SK-N-SH treated with all-trans-retinoic acid at 6 μM for 48 hours (cell line): ENCODE measurements around the gene WWP2.
A peak's percentile ranks its signal among the peaks of the same experiment; 100 is the strongest.

ENCODE experiments used
- ATAC-seq: fragments of 200-7000 bp; cut with Tn5 transposase; 3 replicates; pipeline ENCODE4 v1.9.1; 2020; ENCODE audit warnings: mild to moderate bottlenecking, moderate library complexity
- ARNTL ChIP-seq: fragments of 450-650 bp; formaldehyde crosslinking; IDR thresholded peaks from 2 replicates; pipeline ENCODE4 v1.5.0; 2020; ENCODE audit warnings: low read depth, mild to moderate bottlenecking, moderate library complexity, borderline replicate concordance
- BACH2 ChIP-seq: fragments of 250-450 bp; sonication (Bioruptor Pico); IDR thresholded peaks from 2 replicates; pipeline ENCODE4 v1.9.0; 2021; ENCODE audit warnings: mild to moderate bottlenecking, borderline replicate concordance
- CSDC2 ChIP-seq: fragments of 250-450 bp; sonication (Bioruptor Pico); IDR thresholded peaks from 2 replicates; pipeline ENCODE4 v1.5.0; 2020; ENCODE audit warnings: mild to moderate bottlenecking, moderate library complexity
- ESRRG ChIP-seq: fragments of 250-450 bp; sonication (Bioruptor Pico); IDR thresholded peaks from 2 replicates; pipeline ENCODE4 v1.6.1; 2021; ENCODE audit warnings: mild to moderate bottlenecking
- ISL1 ChIP-seq: fragments of 250-450 bp; sonication (Bioruptor Pico); IDR thresholded peaks from 2 replicates; pipeline ENCODE4 v2.1.2; 2022; ENCODE audit warnings: mild to moderate bottlenecking, moderate library complexity
- OSR1 ChIP-seq: fragments of 250-450 bp; sonication (Bioruptor Pico); IDR thresholded peaks from 2 replicates; pipeline ENCODE4 v1.8.0; 2022; ENCODE audit warnings: moderate library complexity, mild to moderate bottlenecking, inconsistent platforms
- PPARA ChIP-seq: fragments of 250-450 bp; sonication (Bioruptor Pico); IDR thresholded peaks from 2 replicates; pipeline ENCODE4 v1.5.0; 2020; ENCODE audit warnings: mild to moderate bottlenecking, borderline replicate concordance
- RARB ChIP-seq: fragments of 250-450 bp; sonication (Bioruptor Pico); IDR thresholded peaks from 2 replicates; pipeline ENCODE4 v1.8.0; 2021; ENCODE audit warnings: mild to moderate bottlenecking, moderate library complexity
- SNAI2 ChIP-seq: fragments of 250-450 bp; sonication (Bioruptor Pico); IDR thresholded peaks from 2 replicates; pipeline ENCODE4 v1.5.0; 2020; ENCODE audit warnings: mild to moderate bottlenecking, moderate library complexity
- TCF4 ChIP-seq: fragments of 250-450 bp; sonication (Bioruptor Pico); IDR thresholded peaks from 2 replicates; pipeline ENCODE4 v1.8.0; 2021; ENCODE audit warnings: mild to moderate bottlenecking, moderate library complexity, borderline replicate concordance
- TOX ChIP-seq: fragments of 250-450 bp; sonication (Bioruptor Pico); IDR thresholded peaks from 2 replicates; pipeline ENCODE4 v1.8.0; 2021; ENCODE audit warnings: mild to moderate bottlenecking, moderate library complexity, borderline replicate concordance
- ZC3H10 ChIP-seq: fragments of 250-450 bp; sonication (Bioruptor Pico); IDR thresholded peaks from 2 replicates; pipeline ENCODE4 v1.5.1; 2021; ENCODE audit warnings: mild to moderate bottlenecking, moderate library complexity
- ZFP3 ChIP-seq: fragments of 250-450 bp; sonication (Bioruptor Pico); IDR thresholded peaks from 2 replicates; pipeline ENCODE4 v1.5.0; 2020; ENCODE audit warnings: mild to moderate bottlenecking, moderate library complexity
- ZFP30 ChIP-seq: fragments of 450-650 bp; formaldehyde crosslinking; IDR thresholded peaks from 2 replicates; pipeline ENCODE4 v1.5.0; 2022; ENCODE audit warnings: mild to moderate bottlenecking, moderate library complexity
- ZNF70 ChIP-seq: fragments of 450-650 bp; formaldehyde crosslinking; IDR thresholded peaks from 2 replicates; pipeline ENCODE4 v1.5.0; 2020; ENCODE audit warnings: mild to moderate bottlenecking, moderate library complexity
- ZNF8 ChIP-seq: fragments of 450-650 bp; formaldehyde crosslinking; IDR thresholded peaks from 2 replicates; pipeline ENCODE4 v1.5.0; 2020; ENCODE audit warnings: mild to moderate bottlenecking, moderate library complexity
- TF ChIP-seq, protein P1 (sequence below): fragments of 250-450 bp; sonication (Bioruptor Pico); IDR thresholded peaks from 2 replicates; pipeline ENCODE4 v1.8.0; 2020; ENCODE audit warnings: mild to moderate bottlenecking, moderate library complexity, borderline replicate concordance
- TF ChIP-seq, protein P2 (sequence below): fragments of 250-450 bp; sonication (Bioruptor Pico); IDR thresholded peaks from 2 replicates; pipeline ENCODE4 v1.8.0; 2021; ENCODE audit warnings: low read depth, mild to moderate bottlenecking, moderate library complexity, borderline replicate concordance
- TF ChIP-seq, protein P3 (sequence below): fragments of 250-450 bp; sonication (Bioruptor Pico); IDR thresholded peaks from 2 replicates; pipeline ENCODE4 v1.5.0; 2020; ENCODE audit warnings: mild to moderate bottlenecking, moderate library complexity
- TF ChIP-seq, protein P4 (sequence below): fragments of 250-450 bp; sonication (Bioruptor Pico); IDR thresholded peaks from 2 replicates; pipeline ENCODE4 v1.5.1; 2020; ENCODE audit warnings: low read depth, mild to moderate bottlenecking, moderate library complexity

The WWP2 gene

DNA sequence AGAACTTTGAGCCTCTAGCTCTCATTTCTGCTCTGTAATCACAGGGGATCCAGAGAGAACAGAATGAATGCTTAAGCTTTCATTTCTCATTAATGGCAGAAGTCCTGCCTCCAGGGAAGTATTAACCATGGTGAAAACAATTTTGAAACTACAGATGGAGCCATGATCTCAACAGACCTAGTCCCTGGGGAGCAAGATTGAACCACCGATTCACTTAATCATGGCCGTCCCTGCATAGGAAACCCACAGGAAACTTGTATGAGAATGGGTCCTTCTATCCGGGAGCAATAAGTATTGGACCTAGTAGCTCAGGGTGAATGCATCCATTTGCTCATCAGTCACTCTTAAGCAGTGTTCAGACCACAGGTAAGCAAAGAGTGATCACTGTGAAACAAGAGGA is 148.8 kb downstream of the WWP2 start:
- TF ChIP-seq ARNTL = no peak
- TF ChIP-seq, protein P1, sequence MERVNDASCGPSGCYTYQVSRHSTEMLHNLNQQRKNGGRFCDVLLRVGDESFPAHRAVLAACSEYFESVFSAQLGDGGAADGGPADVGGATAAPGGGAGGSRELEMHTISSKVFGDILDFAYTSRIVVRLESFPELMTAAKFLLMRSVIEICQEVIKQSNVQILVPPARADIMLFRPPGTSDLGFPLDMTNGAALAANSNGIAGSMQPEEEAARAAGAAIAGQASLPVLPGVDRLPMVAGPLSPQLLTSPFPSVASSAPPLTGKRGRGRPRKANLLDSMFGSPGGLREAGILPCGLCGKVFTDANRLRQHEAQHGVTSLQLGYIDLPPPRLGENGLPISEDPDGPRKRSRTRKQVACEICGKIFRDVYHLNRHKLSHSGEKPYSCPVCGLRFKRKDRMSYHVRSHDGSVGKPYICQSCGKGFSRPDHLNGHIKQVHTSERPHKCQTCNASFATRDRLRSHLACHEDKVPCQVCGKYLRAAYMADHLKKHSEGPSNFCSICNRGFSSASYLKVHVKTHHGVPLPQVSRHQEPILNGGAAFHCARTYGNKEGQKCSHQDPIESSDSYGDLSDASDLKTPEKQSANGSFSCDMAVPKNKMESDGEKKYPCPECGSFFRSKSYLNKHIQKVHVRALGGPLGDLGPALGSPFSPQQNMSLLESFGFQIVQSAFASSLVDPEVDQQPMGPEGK (CRISPR knock-in tag) = no peak
- no peak for ATAC-seq

DNA sequence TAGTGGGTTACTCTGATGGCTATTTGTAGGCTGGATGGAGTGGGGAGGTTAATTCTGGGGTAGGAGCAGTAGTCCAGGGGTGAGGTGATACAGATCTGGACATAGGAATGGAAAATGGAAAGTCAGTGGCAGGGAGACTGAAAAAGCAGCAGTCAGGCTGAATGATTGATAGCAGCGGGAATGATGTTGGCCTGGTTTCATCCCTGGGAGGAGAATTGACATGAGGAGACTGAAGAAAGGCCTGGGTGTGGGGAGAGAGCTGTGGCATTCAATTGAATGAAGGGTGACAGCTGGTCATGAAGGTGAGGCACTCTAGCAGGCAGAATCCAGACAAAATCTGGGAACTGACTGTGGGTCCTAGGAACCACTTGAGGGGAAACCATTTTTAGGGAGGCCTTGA is 154.3 kb downstream of the WWP2 start:
- ATAC-seq = no peak
- no peak for TF ChIP-seq TCF4 (CRISPR knock-in tag)
- TF ChIP-seq, protein P2, sequence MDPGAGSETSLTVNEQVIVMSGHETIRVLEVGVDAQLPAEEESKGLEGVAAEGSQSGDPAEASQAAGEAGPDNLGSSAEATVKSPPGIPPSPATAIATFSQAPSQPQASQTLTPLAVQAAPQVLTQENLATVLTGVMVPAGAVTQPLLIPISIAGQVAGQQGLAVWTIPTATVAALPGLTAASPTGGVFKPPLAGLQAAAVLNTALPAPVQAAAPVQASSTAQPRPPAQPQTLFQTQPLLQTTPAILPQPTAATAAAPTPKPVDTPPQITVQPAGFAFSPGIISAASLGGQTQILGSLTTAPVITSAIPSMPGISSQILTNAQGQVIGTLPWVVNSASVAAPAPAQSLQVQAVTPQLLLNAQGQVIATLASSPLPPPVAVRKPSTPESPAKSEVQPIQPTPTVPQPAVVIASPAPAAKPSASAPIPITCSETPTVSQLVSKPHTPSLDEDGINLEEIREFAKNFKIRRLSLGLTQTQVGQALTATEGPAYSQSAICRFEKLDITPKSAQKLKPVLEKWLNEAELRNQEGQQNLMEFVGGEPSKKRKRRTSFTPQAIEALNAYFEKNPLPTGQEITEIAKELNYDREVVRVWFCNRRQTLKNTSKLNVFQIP (CRISPR knock-in tag) = no peak
- TF ChIP-seq PPARA = no peak
- TF ChIP-seq CSDC2 (CRISPR knock-in tag) = no peak
- TF ChIP-seq, protein P3, sequence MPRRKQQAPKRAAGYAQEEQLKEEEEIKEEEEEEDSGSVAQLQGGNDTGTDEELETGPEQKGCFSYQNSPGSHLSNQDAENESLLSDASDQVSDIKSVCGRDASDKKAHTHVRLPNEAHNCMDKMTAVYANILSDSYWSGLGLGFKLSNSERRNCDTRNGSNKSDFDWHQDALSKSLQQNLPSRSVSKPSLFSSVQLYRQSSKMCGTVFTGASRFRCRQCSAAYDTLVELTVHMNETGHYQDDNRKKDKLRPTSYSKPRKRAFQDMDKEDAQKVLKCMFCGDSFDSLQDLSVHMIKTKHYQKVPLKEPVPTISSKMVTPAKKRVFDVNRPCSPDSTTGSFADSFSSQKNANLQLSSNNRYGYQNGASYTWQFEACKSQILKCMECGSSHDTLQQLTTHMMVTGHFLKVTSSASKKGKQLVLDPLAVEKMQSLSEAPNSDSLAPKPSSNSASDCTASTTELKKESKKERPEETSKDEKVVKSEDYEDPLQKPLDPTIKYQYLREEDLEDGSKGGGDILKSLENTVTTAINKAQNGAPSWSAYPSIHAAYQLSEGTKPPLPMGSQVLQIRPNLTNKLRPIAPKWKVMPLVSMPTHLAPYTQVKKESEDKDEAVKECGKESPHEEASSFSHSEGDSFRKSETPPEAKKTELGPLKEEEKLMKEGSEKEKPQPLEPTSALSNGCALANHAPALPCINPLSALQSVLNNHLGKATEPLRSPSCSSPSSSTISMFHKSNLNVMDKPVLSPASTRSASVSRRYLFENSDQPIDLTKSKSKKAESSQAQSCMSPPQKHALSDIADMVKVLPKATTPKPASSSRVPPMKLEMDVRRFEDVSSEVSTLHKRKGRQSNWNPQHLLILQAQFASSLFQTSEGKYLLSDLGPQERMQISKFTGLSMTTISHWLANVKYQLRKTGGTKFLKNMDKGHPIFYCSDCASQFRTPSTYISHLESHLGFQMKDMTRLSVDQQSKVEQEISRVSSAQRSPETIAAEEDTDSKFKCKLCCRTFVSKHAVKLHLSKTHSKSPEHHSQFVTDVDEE (CRISPR knock-in tag) = no peak
- TF ChIP-seq ISL1 (CRISPR knock-in tag) = no peak
- no peak for TF ChIP-seq TOX (CRISPR knock-in tag)
- TF ChIP-seq RARB = no peak
- TF ChIP-seq, protein P4, sequence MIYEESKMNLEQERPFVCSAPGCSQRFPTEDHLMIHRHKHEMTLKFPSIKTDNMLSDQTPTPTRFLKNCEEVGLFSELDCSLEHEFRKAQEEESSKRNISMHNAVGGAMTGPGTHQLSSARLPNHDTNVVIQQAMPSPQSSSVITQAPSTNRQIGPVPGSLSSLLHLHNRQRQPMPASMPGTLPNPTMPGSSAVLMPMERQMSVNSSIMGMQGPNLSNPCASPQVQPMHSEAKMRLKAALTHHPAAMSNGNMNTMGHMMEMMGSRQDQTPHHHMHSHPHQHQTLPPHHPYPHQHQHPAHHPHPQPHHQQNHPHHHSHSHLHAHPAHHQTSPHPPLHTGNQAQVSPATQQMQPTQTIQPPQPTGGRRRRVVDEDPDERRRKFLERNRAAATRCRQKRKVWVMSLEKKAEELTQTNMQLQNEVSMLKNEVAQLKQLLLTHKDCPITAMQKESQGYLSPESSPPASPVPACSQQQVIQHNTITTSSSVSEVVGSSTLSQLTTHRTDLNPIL (CRISPR knock-in tag) = no peak
- TF ChIP-seq ZNF8 (CRISPR knock-in tag) = no peak
- TF ChIP-seq OSR1 (CRISPR knock-in tag) = no peak
- no peak for TF ChIP-seq BACH2 (CRISPR knock-in tag)
- no peak for TF ChIP-seq ESRRG
- no peak for TF ChIP-seq ZFP3 (CRISPR knock-in tag)
- no peak for TF ChIP-seq ZNF70
- no peak for TF ChIP-seq ZFP30 (CRISPR knock-in tag)
- TF ChIP-seq SNAI2 (CRISPR knock-in tag) = no peak
- TF ChIP-seq ARNTL = no peak

DNA sequence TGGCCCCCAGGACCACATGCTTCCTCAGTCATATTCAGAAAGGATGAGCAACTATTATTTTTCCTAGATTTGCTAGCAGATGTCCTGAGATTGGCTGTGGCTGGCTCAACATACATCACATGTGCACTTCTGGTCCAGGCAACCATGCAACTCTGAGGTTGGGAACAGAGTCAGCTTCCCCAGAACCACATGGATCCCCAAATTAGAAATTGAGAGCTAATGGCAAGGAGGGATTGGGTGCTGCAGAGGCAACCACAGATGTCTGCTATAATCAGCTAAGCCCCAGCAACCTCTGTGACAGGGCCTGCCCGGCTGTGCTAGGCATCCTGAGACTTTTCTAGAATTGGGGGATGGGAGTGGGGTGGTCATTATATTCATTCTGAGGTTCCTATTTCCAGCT is 155.2 kb downstream of the WWP2 start:
- peak; percentile 11 for ATAC-seq
- TF ChIP-seq ARNTL = no peak
- TF ChIP-seq, protein P4 (CRISPR knock-in tag) = no peak
- no peak for TF ChIP-seq TCF4 (CRISPR knock-in tag)
- TF ChIP-seq, protein P3 (CRISPR knock-in tag) = no peak
- TF ChIP-seq CSDC2 (CRISPR knock-in tag) = no peak
- no peak for TF ChIP-seq ZC3H10
